ENCODE results near the gene DEFB108B.
"Not testable (repeated sequence)": the region's sequence is repeated elsewhere in the genome, so short reads cannot be mapped to it uniquely, and the experiment has no call there.

DNA sequence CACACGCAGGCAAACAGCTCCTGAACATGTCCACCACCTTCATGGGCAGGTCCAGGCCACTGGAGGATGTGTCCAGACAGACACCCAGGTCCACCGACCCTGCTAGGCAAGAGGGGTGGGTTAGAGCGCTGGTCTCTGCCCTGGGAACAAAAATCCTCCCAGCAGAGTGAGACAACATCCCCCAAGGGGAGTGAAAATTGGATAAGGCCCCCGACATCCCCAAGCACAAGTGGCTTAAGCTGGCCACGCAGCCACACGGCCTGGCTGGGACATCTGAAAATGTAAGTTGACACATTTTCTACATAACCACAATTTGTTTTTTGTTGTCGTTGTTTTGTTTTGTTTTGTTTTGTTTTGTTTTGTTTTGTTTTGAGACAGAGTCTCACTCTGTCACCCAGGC lies 30.1 kb upstream of the DEFB108B start:
- TF ChIP-seq CTCF, POLR2A (IDR thresholded peaks at IDR 0.05): not testable (repeated sequence)
